Measurements from ENCODE around the gene C2CD4C. TPM values are rescaled to one million over a fixed set of nuclear protein-coding genes. Genes with fewer than 3 reads are reported as not detected.

Gene C2CD4C
- polyA plus RNA-seq, 3 donors, result not detected

- Histone ChIP-seq H3K4me1 (ENCODE audit: control insufficient read depth in 1 of 2, insufficient read depth in 2 of 2, low read length in 2 of 2) (no peaks in the 10 kb centered on the region), H3K9me3 (replicated peaks in 1 of 2; ENCODE audit: control insufficient read depth in 1 of 2, insufficient read depth in 1 of 2, low read length in 2 of 2) (no peaks in the 10 kb centered on the region), H3K4me3 (replicated peaks in 1 of 3; ENCODE audit: low read depth in 2 of 3, low read length in 3 of 3) (no peak overlapping the region), H2AFZ (ENCODE audit: insufficient read depth, low read depth, low read length, poor library complexity, severe bottlenecking) (no peak overlapping the region), H4K20me1 (ENCODE audit: insufficient read depth, low read length) (no peaks in the 10 kb centered on the region), H3K27ac (ENCODE audit: low read depth in 1 of 2, low read length in 2 of 2) (no peak overlapping the region), H3K4me2 (replicated peaks; ENCODE audit: extremely low read depth, low read length, poor library complexity, severe bottlenecking) (no peak overlapping the region), H3K79me2 (ENCODE audit: insufficient read depth, low read length) (no peaks in the 10 kb centered on the region), H3K9ac (ENCODE audit: insufficient read depth, low read length, poor library complexity, severe bottlenecking) (no peak overlapping the region), H3K27me3 (ENCODE audit: control insufficient read depth in 2 of 2, insufficient read depth in 2 of 2, low read length in 2 of 2) (no peaks in the 10 kb centered on the region), H3K36me3 (replicated peaks in 1 of 2; ENCODE audit: control insufficient read depth in 1 of 2, insufficient read depth in 2 of 2, low read length in 2 of 2) (no peaks in the 10 kb centered on the region)
- peaks cover under 1 to 3% (median 2%) of the 10 kb centered on the region in 3 donors for H3K27me3 Mint-ChIP-seq (ENCODE audit: low read depth in 3 of 3)
- intact Hi-C loops (cut with micrococcal nuclease), result no loop called here
- WGBS (ENCODE audit: insufficient coverage), result 81% methylated on average over 38 of the region's 40 CpGs
- no peak for DNase-seq
- H3K9me3 Mint-ChIP-seq, result peaks cover 0 to 13% (median 3%) of the 10 kb centered on the region in 7 donors
- H3K27ac Mint-ChIP-seq, result no peak overlapping the region
- no peak overlapping the region for H3K4me3 Mint-ChIP-seq
- no peaks in the 10 kb centered on the region for H3K36me3 Mint-ChIP-seq
- no peak for TF ChIP-seq CTCF (IDR thresholded peaks at IDR 0.05)
- H3K4me1 Mint-ChIP-seq, result no peaks in the 10 kb centered on the region
These were observed 13.4 kb upstream of the C2CD4C start for GRCh38 chr19:422213-422916.

- peaks cover 0 to 4% (median 1%) of the 10 kb centered on the region in 7 donors for H3K9me3 Mint-ChIP-seq
- H3K27me3 Mint-ChIP-seq (ENCODE audit: low read depth in 3 of 3), result peaks cover 0 to 3% (median 2%) of the 10 kb centered on the region in 3 donors
- Histone ChIP-seq H3K4me2 (replicated peaks; ENCODE audit: extremely low read depth, low read length, poor library complexity, severe bottlenecking) (no peak overlapping the region), H3K79me2 (ENCODE audit: insufficient read depth, low read length) (no peaks in the 10 kb centered on the region), H3K9me3 (replicated peaks in 1 of 2; ENCODE audit: control insufficient read depth in 1 of 2, insufficient read depth in 1 of 2, low read length in 2 of 2) (no peaks in the 10 kb centered on the region), H3K36me3 (replicated peaks in 1 of 2; ENCODE audit: control insufficient read depth in 1 of 2, insufficient read depth in 2 of 2, low read length in 2 of 2) (no peaks in the 10 kb centered on the region), H2AFZ (ENCODE audit: insufficient read depth, low read depth, low read length, poor library complexity, severe bottlenecking) (no peak overlapping the region), H3K27ac (ENCODE audit: low read depth in 1 of 2, low read length in 2 of 2) (no peak overlapping the region), H3K9ac (ENCODE audit: insufficient read depth, low read length, poor library complexity, severe bottlenecking) (no peak overlapping the region), H3K4me1 (ENCODE audit: control insufficient read depth in 1 of 2, insufficient read depth in 2 of 2, low read length in 2 of 2) (no peaks in the 10 kb centered on the region), H3K4me3 (replicated peaks in 1 of 3; ENCODE audit: low read depth in 2 of 3, low read length in 3 of 3) (no peak overlapping the region), H3K27me3 (ENCODE audit: control insufficient read depth in 2 of 2, insufficient read depth in 2 of 2, low read length in 2 of 2) (no peaks in the 10 kb centered on the region), H4K20me1 (ENCODE audit: insufficient read depth, low read length) (no peaks in the 10 kb centered on the region)
- intact Hi-C loops (cut with micrococcal nuclease), result no loop called here
- no peak overlapping the region for H3K4me3 Mint-ChIP-seq
- 89% methylated on average over 23 of the region's 31 CpGs for WGBS (ENCODE audit: insufficient coverage)
- no peaks in the 10 kb centered on the region for H3K36me3 Mint-ChIP-seq
- no peak for DNase-seq
- H3K27ac Mint-ChIP-seq, result no peak overlapping the region
- TF ChIP-seq CTCF (IDR thresholded peaks at IDR 0.05), result no peak
- no peaks in the 10 kb centered on the region for H3K4me1 Mint-ChIP-seq
These were observed 11.0 kb upstream of the C2CD4C start for GRCh38 chr19:419721-420515.

Data from CD14-positive monocyte (primary cell).